MM.1S (cell line): ENCODE results near the gene MYADM.
"Not testable (repeated sequence)": the region's sequence is repeated elsewhere in the genome, so short reads cannot be mapped to it uniquely, and the experiment has no call there.

Experiments
- DNase-seq: peaks from one replicate; pipeline ENCODE4 v3.0.0-alpha.2; 2015
- H2AFZ ChIP-seq: fragments of 300-600 bp; sonication (generic); 2 replicates; pipeline ENCODE4 v1.6.0; 2016; ENCODE audit warnings: antibody characterized with exemption, low read length
- H3F3A ChIP-seq: fragments of 300-600 bp; sonication (generic); 2 replicates; pipeline ENCODE4 v1.6.1; 2016; ENCODE audit warnings: mild to moderate bottlenecking, antibody characterized with exemption, low read length, moderate library complexity, mixed read lengths; ENCODE audit not compliant: insufficient read depth
- H3K27ac ChIP-seq: fragments of 300-600 bp; sonication (generic); 2 replicates; pipeline ENCODE4 v1.5.1; 2016; ENCODE audit warnings: mild to moderate bottlenecking, low read length
- H3K27me3 ChIP-seq: fragments of 300-600 bp; sonication (generic); replicated peaks from 2 replicates; pipeline ENCODE4 v1.6.0; 2016; ENCODE audit warnings: low read length; ENCODE audit not compliant: insufficient read depth
- H3K36me3 ChIP-seq: fragments of 300-600 bp; sonication (generic); replicated peaks from 2 replicates; pipeline ENCODE4 v1.6.1; 2016; ENCODE audit warnings: mild to moderate bottlenecking, low read length, mixed read lengths; ENCODE audit not compliant: insufficient read depth
- H3K4me1 ChIP-seq: fragments of 300-600 bp; sonication (generic); 2 replicates; pipeline ENCODE4 v1.6.1; 2016; ENCODE audit warnings: low read length, mixed read lengths
- H3K4me2 ChIP-seq: fragments of 300-600 bp; sonication (generic); 2 replicates; pipeline ENCODE4 v1.6.0; 2016; ENCODE audit warnings: low read depth, low read length
- H3K4me3 ChIP-seq: fragments of 300-600 bp; sonication (generic); 2 replicates; pipeline ENCODE4 v1.5.1; 2016; ENCODE audit warnings: low read length, mixed read lengths
- H3K79me2 ChIP-seq: fragments of 300-600 bp; sonication (generic); 2 replicates; pipeline ENCODE4 v1.6.1; 2016; ENCODE audit warnings: mixed run types, low read length, mixed read lengths
- H3K9ac ChIP-seq: fragments of 300-600 bp; sonication (generic); 2 replicates; pipeline ENCODE4 v1.6.1; 2016; ENCODE audit warnings: low read length, mixed read lengths
- H3K9me2 ChIP-seq: fragments of 300-600 bp; sonication (generic); replicated peaks from 2 replicates; pipeline ENCODE4 v1.6.1; 2016; ENCODE audit warnings: mild to moderate bottlenecking, low read length, mixed read lengths; ENCODE audit not compliant: insufficient read depth
- H3K9me3 ChIP-seq: fragments of 300-600 bp; sonication (generic); replicated peaks from 2 replicates; pipeline ENCODE4 v1.6.1; 2016; ENCODE audit warnings: mild to moderate bottlenecking, low read length, mixed read lengths; ENCODE audit not compliant: insufficient read depth
- H4K20me1 ChIP-seq: fragments of 300-600 bp; sonication (generic); 2 replicates; pipeline ENCODE4 v1.6.1; 2016; ENCODE audit warnings: mild to moderate bottlenecking, low read length, moderate library complexity, mixed read lengths; ENCODE audit not compliant: insufficient read depth
- CTCF ChIP-seq: fragments of 300-600 bp; sonication (generic); IDR thresholded peaks from 2 replicates; pipeline ENCODE4 v1.5.1; 2016; ENCODE audit warnings: antibody characterized with exemption, low read length, mixed read lengths
- EZH2 ChIP-seq: fragments of 300-600 bp; sonication (generic); optimal IDR thresholded peaks from 2 replicates; pipeline ENCODE3; 2017; ENCODE audit warnings: low read depth, mild to moderate bottlenecking, antibody characterized with exemption, low read length, mixed read lengths
- EZH2phosphoT487 ChIP-seq: fragments of 300-600 bp; sonication (generic); IDR thresholded peaks from 2 replicates; pipeline ENCODE4 v1.6.1; 2018; ENCODE audit warnings: antibody characterized with exemption, low read length

Gene MYADM

DNA sequence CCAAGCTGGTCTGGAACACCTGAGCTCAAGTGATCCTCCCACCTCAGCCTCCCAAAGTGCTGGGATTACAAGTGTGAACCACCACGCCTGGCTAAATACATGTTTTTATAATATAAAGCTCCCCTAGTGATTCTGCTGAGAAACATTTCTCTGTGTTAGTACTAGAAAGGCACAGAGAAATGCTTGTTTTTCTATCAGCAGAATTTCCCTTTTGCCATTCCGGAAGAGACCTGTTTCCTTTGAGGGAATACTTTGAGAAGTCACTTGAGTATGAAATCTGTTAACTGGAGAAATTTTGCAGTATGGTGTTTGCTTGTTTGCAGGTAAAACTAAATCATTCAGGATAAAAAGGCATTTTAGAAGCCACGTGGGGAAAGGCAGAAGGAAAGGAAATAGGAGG, 39.2 kb upstream of the MYADM start:
- Histone ChIP-seq H3K4me2 (no peak overlapping the region), H3K36me3 (no peaks in the 10 kb centered on the region), H3K27me3 (peaks cover 6% of the 10 kb centered on the region), H3K4me1 (no peaks in the 10 kb centered on the region), H4K20me1 (no peaks in the 10 kb centered on the region), H2AFZ (no peak overlapping the region), H3F3A (no peaks in the 10 kb centered on the region), H3K79me2 (no peaks in the 10 kb centered on the region), H3K9me2 (no peaks in the 10 kb centered on the region), H3K4me3 (no peak overlapping the region), H3K9ac (no peak overlapping the region), H3K9me3 (no peaks in the 10 kb centered on the region), H3K27ac (no peak overlapping the region)
- TF ChIP-seq EZH2phosphoT487 (no peak), CTCF (no peak), EZH2 (no peak)
- no peak for DNase-seq

- not testable (repeated sequence) for DNase-seq, H3K36me3 ChIP-seq, H3K27ac ChIP-seq, H4K20me1 ChIP-seq, H3K9me3 ChIP-seq, H3K4me1 ChIP-seq, H3K9ac ChIP-seq, H2AFZ ChIP-seq, H3K4me3 ChIP-seq, H3K79me2 ChIP-seq, H3F3A ChIP-seq, H3K9me2 ChIP-seq, H3K27me3 ChIP-seq, H3K4me2 ChIP-seq
Measured at GRCh38 chr19:53832861-53833260, 34.8 kb upstream of the MYADM start.

DNA sequence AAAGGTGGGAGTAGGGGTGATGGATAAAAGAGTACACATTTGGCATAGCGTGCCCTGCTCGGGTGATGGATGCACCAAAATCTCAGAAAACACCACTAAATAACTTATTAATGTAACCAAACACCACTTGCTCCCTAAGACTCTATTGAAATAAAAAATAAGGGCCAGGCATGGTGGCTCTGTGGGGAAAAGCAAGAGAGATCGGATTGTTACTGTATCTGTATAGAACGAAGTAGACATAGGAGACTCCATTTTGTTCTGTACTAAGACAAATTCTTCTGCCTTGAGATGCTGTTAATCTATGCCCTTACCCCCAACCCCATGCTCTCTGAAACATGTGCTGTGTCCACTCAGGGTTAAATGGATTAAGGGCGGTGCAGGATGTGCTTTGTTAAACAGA, 29.2 kb upstream of the MYADM start:
- not testable (repeated sequence) for DNase-seq, H3K36me3 ChIP-seq, H3K9me2 ChIP-seq, H3K9me3 ChIP-seq, H3K27me3 ChIP-seq, H3K4me1 ChIP-seq, H3K9ac ChIP-seq, H3K79me2 ChIP-seq, H3F3A ChIP-seq, H2AFZ ChIP-seq, H4K20me1 ChIP-seq, H3K27ac ChIP-seq, H3K4me2 ChIP-seq, H3K4me3 ChIP-seq

DNA sequence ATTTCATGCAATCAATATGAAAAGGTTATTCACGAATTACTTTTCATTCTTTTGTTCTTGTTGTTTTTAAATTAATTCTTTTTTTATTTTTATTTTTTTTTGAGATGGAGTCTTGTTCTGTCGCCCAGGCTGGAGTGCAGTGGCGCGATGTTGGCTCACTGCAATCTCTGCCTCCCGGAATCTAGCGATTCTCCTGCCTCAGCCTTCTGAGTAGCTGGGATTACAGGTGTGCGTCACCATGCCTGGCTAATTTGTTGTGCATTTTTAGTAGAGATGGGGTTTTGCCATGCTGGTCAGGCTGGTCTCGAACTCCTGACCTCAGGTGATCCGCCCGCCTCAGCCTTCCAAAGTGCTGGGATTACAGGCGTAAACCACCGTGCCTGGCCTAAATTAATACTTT, 27.4 kb upstream of the MYADM start:
- not testable (repeated sequence) for H3K4me1 ChIP-seq, H3K27ac ChIP-seq, H3K9me2 ChIP-seq, H3K9ac ChIP-seq, H3K4me3 ChIP-seq, H3F3A ChIP-seq, H3K79me2 ChIP-seq, H3K9me3 ChIP-seq, H2AFZ ChIP-seq, DNase-seq, H3K36me3 ChIP-seq, H4K20me1 ChIP-seq, H3K4me2 ChIP-seq
- H3K27me3 ChIP-seq, result peaks cover 12% of the 10 kb centered on the region; the same call in 1 of the 2 replicates

- H3K4me2 ChIP-seq, H4K20me1 ChIP-seq, H3K9ac ChIP-seq, H3K27ac ChIP-seq, H3K4me3 ChIP-seq, DNase-seq, H3K36me3 ChIP-seq, H3K9me3 ChIP-seq, H2AFZ ChIP-seq, H3F3A ChIP-seq, H3K4me1 ChIP-seq, H3K79me2 ChIP-seq, H3K9me2 ChIP-seq: not testable (repeated sequence)
- peaks cover 12% of the 10 kb centered on the region; the same call in 1 of the 2 replicates for H3K27me3 ChIP-seq
Measured at GRCh38 chr19:53840914-53841313, 26.8 kb upstream of the MYADM start.
